Hepatocyte (in vitro differentiated cells): ENCODE data around the gene CD9.

Experiments
- CTCF ChIP-seq: fragments of 200-600 bp; sonication (generic); IDR thresholded peaks from 2 replicates; pipeline ENCODE4 v1.5.1; 2016; ENCODE audit warnings: antibody characterized with exemption, mild to moderate bottlenecking; ENCODE audit not compliant: poor library complexity
- EZH2 ChIP-seq: fragments of 200-600 bp; sonication (generic); IDR thresholded peaks from 2 replicates; pipeline ENCODE4 v1.6.1; 2016; ENCODE audit warnings: antibody characterized with exemption, mild to moderate bottlenecking, borderline replicate concordance
- EZH2phosphoT487 ChIP-seq: fragments of 200-600 bp; sonication (generic); IDR thresholded peaks from one replicate; pipeline ENCODE4 v1.6.1; 2018; ENCODE audit warnings: antibody characterized with exemption, mild to moderate bottlenecking, low read depth, moderate library complexity; ENCODE audit not compliant: unreplicated experiment, severe bottlenecking

- TF ChIP-seq CTCF (no peak), EZH2 (no peak), EZH2phosphoT487 (no peak)
Observed at GRCh38 chr12:6213969-6214368, 13.8 kb downstream of the CD9 start.
